HG03064 (cell line): ENCODE data around the gene PPP2R3A.
"Not testable (repeated sequence)": the region's sequence is repeated elsewhere in the genome, so short reads cannot be mapped to it uniquely, and the experiment has no call there.

ENCODE experiments used
- ATAC-seq: cut with Tn5 transposase; IDR thresholded peaks from one replicate; pipeline ENCODE4 v1.9.1; 2021; ENCODE audit warnings: low read depth; ENCODE audit not compliant: unreplicated experiment

The PPP2R3A gene

DNA sequence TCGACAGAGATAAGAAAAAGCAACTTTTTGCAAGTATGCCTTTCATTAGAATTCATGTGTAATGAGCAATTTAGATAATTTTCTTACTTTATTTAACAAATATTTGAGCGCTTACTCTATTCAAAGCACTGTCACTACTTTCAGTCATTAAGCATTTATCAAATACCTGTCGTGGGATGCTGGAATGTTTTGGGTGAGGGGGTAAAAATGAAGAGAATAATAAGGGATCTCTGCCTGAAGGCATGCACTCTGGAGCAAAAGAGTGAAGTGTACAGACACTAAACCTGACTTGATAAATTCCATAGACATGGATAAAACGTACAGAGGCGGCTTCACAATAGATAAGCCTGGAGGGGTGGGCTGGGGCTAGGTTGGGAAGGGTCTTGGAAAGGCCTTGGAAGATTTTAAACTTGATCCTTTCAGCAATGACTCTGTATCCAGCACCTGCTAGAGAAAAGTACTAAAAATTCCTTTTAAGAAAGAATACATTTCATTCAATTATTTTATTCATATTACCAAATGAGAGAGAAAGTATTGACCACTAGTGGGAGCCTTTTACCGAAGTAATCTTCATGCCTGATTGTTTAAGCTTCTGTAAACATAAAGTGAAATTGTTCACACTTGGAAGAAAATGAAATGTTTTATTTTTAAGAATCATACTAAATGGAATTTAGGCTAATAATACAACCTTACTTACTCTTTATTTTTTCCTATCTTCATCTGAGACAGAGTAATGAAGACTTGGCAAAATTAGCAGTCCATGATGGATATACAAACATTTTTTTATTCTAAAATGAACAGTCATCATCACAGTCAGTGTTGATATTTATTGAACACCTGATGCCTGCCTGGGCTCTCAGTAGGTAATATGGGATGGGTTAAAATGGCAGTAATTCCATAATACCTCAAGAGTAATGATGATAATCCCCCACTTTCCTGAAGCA, 113.2 kb downstream of the PPP2R3A start:
- no peak for ATAC-seq

DNA sequence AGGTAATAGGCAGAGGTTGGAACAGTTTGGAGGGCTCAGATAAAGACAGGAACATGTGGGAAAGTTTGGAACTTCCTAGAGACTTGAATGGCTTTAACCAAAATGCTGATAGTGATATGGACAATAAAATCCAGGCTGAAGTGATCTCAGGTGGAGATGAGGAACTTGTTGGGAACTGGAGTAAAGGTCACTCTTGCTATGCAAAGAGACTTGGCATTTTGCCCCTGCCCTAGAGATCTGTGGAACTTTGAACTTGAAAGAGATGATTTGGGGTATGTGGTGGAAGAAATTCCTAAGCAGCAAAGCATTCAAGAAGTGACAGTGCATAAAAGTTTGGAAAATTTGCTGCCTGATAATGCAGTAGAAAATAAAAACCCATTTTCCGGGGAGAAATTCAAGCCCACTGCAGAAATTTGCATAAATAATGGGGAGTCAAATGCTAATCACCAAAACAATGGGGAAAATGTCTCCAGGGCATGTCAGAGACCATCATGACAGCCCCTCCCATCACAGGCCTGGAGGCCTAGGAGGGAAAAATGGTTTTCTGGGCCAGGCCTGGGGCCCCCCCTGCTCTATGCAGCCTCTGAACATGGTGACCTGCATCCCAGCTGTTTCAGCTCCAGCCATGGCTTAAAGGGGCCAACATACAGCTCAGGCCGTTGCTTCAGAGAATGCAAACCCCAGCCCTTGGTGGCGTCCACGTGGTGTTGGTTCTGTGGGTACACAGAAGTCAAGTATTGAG, 118.3 kb downstream of the PPP2R3A start:
- not testable (repeated sequence) for ATAC-seq

DNA sequence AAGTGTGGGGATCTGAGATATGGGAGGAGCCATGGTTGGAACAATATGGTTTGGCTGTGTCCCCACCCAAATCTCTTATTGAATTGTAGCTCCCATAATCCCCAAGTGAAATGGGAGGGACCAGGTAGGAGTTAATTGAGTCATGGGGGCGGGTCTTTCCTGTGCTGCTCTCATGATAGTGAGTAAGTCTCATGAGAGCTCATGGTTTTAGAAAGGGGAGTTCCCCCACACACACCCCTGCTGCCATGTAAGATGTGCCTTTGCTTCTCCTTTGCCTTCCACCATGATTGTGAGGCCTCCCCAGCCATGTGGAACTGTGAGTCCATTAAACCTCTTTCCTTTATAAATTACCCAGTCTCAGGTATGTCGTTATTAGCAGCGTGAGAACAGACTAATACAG, 119.5 kb downstream of the PPP2R3A start:
- not testable (repeated sequence) for ATAC-seq

DNA sequence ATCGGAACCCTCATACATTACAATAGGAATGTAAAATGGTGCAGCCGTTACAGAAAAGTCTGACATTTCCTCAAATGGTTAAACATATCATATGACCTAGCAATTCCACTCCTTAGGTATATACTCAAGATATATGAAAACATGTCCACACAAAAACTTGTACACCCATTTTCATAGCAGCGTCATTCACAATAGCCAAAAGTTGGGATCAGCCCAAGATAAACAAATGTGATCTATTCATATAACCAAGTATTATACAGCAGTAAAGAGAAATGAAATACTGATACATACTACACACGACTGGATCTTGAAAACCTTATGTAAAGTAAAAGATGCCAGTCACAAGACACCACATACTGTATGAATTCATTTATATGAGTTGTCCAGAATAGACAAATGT, 128.2 kb downstream of the PPP2R3A start:
- no peak for ATAC-seq

DNA sequence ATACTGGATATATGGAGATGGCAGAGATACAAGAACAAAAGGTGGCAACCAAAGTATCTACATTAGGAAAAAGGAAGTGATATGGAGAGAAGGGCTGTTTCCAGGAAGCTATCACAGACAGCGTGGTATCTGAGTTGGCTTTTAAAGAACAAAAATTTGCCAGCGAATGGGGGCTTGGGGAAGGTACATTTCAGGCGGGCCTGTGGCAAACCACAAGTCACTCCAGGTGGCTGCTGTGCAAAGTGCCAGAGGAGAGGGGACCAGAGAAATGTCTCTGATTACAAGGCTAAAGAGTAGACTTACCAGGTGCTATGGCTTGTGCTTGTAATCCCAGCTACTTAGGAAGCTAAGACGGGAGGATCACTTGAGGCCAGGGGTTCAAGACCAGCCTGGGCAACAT, 139.5 kb downstream of the PPP2R3A start:
- no peak for ATAC-seq

DNA sequence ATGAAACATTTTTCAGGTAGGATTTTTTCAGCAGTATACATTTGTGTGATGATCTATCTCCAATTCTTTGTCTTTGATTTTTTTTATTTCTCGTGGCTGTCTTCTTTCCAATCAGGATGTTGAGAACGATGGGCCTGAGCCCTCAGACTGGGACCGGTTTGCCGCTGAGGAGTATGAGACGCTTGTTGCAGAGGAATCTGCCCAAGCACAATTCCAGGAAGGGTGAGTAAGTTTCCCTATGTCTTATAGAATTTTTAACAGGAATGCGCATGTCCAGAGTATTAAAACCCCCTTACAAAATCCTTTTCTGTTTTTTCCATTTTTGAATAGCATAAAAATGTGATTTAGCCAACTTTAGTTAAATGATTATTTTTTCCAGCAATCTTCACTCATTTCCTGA, 140.6 kb downstream of the PPP2R3A start:
- ATAC-seq: no peak

DNA sequence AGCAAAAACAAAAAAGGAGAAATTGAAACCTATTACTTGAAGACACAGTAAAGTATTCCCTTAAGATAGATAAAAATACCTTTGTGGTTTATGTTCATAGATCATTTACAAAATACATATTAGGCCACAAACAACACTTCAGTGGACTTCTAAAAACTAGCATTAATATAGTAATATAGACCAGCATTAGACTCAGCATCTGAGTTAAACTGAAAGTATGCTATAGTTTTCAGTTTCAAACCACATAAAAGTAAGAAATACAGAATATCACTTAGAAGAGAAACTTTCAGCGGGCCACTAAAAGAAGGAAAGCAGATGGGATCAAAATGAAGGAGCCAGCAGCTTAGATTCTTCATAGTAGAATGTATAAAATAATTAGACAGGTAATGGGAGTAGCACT, 144.0 kb downstream of the PPP2R3A start:
- peak; percentile 97 for ATAC-seq

DNA sequence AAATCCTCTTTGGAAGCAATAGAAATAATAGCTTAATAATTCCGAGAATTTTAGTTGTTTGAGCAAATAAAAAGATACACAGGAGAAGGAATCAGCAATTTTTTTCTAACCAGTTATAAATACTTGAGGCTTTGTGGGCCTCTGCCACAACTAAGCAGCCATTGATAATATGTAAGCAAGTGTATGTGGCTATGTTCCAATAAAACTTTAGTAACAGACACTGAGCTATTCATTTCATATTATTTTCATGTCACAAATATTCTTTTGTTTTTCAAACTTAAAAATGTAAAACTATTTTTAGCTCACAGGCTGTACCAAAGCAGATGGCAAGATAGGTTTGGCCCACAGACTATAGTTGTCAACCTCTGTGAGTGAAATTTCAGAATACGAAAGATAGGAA, 145.0 kb downstream of the PPP2R3A start:
- ATAC-seq: no peak

DNA sequence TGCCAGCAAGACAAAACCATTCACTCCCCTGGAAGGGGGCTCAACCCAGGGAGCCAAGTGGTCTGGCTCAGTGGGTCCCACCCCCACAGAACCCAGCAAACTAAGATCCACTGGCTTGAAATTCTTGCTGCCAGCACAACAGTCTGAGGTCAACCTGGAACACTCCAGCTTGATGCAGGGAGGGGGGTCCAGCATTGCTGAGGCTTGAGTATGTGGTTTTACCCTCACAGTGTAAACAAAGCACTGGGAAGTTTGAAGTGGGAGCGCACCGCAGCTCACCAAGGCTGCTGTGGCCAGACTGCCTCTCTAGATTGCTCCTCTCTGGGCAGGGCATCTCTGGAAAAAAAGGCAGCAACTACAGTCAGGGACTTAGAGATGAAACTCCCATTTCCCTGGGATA, 148.9 kb downstream of the PPP2R3A start:
- no peak for ATAC-seq

DNA sequence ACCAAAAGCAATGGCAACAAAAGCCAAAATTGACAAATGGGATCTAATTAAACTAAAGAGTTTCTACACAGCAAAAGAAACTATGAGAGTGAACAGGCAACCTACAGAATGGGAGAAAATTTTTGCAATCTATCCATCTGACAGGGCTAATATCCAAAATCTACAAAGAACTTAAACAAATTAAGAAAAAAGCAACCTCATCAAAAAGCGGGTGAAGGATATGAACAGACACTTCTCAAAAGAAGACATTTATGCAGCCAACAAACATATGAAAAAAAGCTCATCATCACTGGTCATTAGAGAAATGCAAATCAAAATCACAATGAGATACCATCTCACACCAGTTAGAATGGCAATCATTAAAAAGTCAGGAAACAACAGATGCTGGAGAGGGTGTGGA, 153.8 kb downstream of the PPP2R3A start:
- ATAC-seq: not testable (repeated sequence)

DNA sequence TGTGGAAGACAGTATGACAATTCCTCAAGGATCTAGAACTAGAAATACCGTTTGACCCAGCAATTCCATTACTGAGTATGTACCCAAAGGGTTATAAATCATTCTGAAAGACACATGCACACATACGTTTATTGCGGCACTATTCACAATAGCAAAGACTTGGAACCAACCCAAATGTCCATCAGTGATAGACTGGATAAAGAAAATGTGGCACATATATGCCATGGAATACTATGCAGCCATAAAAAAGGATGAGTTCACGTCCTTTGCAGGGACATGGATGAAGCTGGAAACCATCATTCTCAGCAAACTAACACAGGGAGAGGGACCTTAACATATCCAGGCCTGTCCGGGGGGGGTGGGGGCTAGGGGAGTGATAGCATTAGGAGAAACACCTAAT, 154.3 kb downstream of the PPP2R3A start:
- ATAC-seq: not testable (repeated sequence)

DNA sequence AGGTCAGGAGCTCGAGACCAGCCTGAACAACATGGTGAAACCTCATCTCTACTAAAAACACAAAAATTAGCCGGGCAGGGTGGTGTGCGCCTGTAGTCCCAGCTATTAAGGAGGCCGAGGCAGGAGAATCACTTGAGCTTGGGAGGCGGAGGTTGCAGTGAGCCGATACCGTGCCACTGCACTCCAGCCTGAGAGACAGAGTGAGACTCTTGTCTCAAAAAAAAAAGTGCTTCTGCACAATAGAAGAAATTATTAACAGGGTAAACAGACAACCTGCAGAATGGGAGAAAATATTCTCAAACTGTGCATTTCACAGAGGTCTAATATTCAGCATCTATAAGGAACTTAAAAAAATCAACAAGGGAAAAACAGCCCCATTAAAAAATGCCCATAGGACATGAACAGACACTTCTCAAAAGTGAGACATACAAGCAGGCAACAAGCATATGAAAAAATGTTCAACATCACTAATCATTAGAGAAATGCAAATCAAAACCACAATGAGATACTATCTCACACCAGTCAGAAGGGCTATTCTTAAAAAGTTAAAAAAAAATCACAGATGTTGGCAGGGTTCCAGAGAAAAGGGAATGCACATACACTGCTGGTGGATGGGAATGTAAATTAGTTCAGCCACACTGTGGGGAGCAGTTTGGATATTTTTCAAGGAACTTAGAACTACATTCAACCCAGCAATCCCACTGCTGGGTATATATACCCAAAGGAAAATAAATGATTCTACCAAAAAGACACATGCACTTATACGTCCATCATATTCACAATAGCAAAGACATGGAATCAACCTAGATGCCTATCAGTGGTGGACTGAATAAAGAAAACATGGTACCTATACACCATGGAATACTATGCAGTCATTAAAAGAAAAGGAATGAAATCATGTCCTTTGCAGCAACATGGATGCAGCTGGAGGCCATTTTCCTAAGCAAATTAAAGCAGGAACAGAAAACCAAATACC, 155.1 kb downstream of the PPP2R3A start:
- peak; percentile 85 for ATAC-seq

DNA sequence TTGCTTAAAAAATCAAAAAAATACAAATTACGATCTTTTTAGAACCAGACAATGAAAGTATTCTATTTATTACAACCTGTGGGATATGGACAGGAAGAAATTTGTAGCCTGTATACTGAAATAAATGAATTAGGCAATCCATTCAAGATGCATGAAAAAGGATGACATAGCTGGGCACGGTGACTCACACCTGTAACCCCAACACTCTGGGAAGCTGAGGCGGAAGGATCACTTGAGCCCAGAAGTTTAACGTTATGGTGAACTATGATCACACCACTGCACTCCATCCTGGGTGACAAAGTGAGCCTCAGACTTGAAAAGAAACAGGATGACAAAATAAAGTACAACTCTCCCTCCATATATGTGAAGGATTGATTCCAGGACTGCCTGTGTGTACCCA, 156.5 kb downstream of the PPP2R3A start:
- no peak for ATAC-seq

DNA sequence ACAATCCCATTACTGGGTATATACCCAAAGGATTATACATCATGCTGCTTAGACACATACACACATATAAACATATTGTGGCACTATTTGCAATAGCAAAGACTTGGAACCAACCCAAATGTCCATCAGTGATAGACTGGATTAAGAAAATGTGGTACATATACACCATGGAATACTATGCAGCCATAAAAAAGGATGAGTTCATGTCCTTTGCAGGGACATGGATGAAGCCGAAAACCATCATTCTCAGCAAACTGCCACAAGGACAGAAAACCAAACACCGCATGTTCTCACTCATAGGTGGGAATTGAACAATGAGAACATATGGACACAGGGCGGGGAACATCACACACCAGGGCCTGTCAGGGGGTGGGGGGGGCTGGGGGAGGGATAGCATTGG, 166.1 kb downstream of the PPP2R3A start:
- ATAC-seq: not testable (repeated sequence)

DNA sequence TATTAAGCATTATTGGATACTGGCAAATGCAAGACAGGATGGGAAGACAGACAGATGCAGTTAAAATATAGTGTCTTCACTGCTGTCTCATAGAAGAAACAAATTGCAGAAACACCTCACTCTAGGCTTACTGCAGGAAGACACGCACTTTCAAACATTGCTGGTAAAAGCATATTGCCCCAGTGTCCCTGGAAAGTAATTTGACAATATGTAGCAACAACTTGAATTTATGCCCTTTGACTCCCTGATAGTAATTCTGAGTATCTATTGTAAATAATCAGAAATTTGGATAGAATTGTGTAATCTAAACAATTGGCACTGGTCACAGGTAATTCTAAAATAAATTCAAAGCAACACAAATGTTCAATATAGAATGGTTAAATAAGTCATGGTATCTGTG, 168.6 kb downstream of the PPP2R3A start:
- no peak for ATAC-seq

DNA sequence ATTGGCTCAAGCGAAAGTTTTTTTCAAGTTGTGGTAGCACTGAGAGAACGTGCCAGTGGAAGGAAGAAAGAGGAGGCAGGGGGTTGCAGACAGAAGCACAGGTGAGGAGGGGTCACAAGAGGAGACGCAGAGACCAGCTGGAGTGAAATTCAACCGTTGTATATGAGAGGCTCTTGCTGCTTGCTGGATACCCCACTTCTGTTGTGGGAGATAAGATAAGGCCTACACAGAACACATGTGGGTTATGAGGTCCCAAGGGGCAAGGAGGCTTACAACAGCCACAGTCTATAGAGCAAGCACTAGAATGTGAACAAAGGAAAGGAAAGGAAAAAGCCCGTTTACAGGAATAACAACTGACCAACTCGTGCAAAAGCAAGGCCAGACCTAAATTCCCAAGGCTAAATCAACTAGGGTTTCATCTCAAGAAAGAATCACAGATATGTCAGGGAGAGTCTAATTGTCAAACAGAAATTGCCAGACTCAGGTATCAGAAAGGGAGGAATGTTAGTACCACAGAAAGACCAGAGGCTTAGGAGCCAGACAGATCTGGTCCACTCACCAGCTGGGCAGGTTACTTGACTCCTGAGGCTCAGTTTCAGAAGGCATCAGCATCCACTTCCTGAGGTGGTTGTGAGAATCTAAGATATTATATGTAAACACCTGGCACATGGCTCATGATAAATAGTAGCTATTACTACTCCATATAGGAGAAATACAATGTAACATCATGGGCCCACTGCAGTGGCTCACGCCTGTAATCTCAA, 169.7 kb downstream of the PPP2R3A start:
- ATAC-seq: no peak

DNA sequence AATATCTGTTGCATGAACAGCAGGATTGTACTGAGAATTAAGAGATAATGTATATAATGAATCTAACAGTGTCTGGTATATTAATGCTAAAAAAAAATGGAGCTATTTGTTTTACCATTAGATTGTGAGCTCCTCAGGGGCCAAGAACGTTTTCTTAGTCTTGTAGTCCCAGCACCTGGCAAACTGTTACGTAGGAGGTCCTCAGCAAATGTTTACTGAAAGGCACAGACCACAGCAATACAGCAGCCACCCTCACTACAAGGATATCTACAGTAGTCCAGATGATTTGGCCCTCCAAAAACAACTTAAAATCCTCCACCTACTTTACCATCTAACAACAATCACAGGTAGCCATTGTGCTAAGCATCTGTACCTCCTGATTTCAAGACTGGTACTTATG, 170.9 kb downstream of the PPP2R3A start:
- ATAC-seq: no peak

DNA sequence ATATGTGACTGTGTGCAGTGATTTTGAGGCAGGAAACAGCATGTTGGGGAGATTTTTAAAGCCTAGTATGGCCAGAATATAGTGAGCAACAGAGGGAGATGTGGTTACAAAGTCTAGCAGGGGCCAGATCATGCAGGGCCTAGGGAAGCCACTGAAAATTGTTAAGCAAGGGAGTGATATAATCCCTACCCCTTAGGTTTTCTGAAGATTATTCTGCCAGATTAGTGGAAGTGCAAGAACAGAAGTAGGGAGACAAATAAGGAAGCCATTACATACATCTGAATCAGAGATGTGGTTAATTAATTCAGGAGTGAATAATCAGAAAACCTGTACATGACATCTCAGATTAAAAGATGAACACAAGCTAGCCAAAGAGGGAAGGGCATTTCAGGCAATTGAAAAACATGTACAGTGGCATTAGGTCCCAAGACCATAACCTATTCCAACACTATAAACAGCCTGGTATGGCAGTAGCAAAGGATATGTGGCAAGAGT, 175.8 kb downstream of the PPP2R3A start:
- ATAC-seq: no peak

DNA sequence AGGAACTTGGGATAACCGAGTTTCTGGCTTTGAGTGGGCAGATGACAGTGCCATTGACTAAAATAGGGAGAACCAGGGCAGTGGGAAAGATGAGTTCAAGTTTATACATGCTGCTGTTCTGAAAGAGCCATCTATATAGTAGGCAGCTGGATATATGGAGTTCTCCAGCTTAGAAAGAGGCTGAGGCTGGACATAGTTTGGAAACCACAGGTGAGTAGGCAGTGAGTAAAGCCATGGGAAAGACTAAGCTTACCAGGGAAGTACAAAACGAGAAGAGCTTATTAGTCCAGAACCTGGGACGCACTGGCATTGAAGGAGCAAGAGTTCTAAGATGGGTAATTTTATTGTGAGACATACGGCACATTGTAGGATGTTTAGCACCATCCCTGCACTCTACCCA, 176.4 kb downstream of the PPP2R3A start:
- ATAC-seq: no peak

DNA sequence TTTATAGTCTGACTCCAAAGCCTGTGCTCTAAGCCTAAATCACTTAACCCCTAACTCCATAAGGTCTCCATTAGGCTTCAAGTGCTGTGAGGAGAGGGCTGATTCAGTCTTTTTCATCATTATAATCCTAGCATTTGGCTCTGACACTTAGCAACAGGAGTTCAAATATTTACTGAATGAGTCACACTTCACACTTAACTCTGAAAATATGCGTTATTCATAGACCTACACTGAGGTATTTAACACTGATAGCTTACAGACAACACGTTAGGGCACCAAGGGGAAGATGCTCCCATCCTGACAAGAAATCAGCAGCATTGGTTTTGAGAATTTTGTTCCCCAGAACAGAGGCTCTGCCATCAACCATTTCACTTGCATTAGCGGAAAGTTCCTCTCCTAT, 177.1 kb downstream of the PPP2R3A start:
- ATAC-seq: no peak
